ENCODE measurements around the gene AKAP13. TPM values are rescaled to one million over a fixed set of nuclear protein-coding genes. Genes with fewer than 3 reads are reported as not detected.

The AKAP13 gene
- polyA plus RNA-seq, 1 of the 3 experiments (the other 2 are of a cell fraction): 8.4 TPM

DNA sequence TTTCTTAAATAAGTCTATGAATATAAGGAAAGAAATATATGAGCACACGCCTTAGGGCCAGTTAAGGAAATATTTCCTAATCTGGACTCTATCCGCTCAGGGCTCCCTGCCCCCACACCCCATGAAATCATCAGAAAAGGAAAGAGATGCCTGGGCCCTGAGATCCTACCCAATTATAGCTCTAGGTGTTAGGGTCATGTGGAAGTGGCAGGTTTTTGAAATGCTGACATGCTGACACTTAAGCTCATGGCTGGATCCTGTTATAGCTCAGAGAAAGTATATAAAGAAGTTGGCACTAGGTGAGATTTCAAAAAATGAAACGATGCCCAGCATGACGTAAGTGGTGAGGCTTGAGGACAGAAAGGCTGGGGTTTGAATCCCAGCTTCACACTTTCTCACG lies 43.5 kb upstream of the AKAP13 start:
- Histone ChIP-seq H3K27ac (ENCODE audit: low read depth in 2 of 2, low read length in 1 of 2) (no peak overlapping the region), H3K9me2 (no peaks in the 10 kb centered on the region), H3K4me3 (ENCODE audit: low read depth in 2 of 2, low read length in 1 of 2) (no peak overlapping the region), H3K36me3 (replicated peaks in 1 of 2; ENCODE audit: control insufficient read depth in 1 of 2, insufficient read depth in 2 of 2, low read length in 1 of 2) (no peaks in the 10 kb centered on the region), H3K4me1 (ENCODE audit: control insufficient read depth in 1 of 2, insufficient read depth in 2 of 2, low read depth in 1 of 2, low read length in 1 of 2) (peaks cover 0 to 3% of the 10 kb centered on the region in 2 experiments; a peak in 1 of 4 replicates), H3K4me2 (no peak overlapping the region), H2AFZ (ENCODE audit: low read depth) (no peak overlapping the region), H3K79me2 (ENCODE audit: insufficient read depth) (no peaks in the 10 kb centered on the region), H3K9ac (no peak overlapping the region), H4K20me1 (ENCODE audit: insufficient read depth) (no peaks in the 10 kb centered on the region), H3K9me3 (no peaks in the 10 kb centered on the region), H3F3A (replicated peaks; ENCODE audit: insufficient read depth) (peaks cover 11% of the 10 kb centered on the region), H3K27me3 (ENCODE audit: insufficient read depth) (no peaks in the 10 kb centered on the region)
- ChIA-PET CTCF (interaction anchor here (1.2 to 1.7 kb wide), 2 partner anchors 41 to 169 kb away, joined by 4 to 6 read pairs; no protein-coding TSS in a partner anchor), POLR2A (no interaction called here)
- DNase-seq: no peak
- TF ChIP-seq GATA2 (CRISPR knock-in tag; IDR thresholded peaks at IDR 0.05) (no peak), NFIC (IDR thresholded peaks at IDR 0.05; ENCODE audit: borderline replicate concordance) (no peak), FOXM1 (IDR thresholded peaks at IDR 0.05; ENCODE audit: low read depth) (no peak), JUND (IDR thresholded peaks at IDR 0.05) (no peak), SMC3 (IDR thresholded peaks at IDR 0.05; ENCODE audit: low read depth, low read length) (no peak), SIN3A (IDR thresholded peaks at IDR 0.05; ENCODE audit: borderline replicate concordance, low read depth, low read length) (no peak)
- 86% methylated on average over 5 of the region's 5 CpGs for WGBS (ENCODE audit: low lambda C conversion rate)

DNA sequence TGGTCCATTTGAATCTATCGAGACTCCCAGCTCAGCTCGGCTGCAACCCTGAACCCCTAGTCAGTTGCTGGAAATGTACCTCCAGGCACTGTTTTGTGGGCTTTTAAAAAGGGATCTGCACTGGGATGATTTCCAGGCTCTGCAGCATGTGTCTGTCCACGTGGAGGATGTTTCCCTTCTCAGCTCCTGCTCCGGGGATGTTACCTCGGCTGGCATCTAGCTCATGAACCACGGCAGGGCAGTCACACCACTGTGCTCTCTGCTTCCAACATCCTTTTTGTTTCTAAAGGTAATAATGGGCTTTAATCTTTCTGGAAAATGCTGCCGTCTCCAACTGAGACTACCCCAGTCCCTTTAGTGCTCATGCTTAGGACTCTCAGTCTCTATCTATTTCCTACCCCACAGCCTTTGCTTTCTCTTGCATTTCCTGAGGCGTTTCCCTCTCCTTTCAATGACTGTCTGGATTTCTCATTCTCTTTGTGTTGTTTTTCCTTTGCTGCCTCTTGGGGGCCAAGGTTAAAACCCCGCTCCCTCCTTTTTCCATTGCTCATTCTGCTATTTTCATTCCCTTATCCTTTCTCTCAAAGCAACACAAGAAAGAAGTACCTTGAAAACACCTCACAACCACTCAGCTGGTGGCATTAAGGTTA lies 42.9 kb upstream of the AKAP13 start:
- Histone ChIP-seq H3F3A (replicated peaks; ENCODE audit: insufficient read depth) (peaks cover 11% of the 10 kb centered on the region), H3K9me2 (no peaks in the 10 kb centered on the region), H3K4me2 (no peak overlapping the region), H3K27me3 (ENCODE audit: insufficient read depth) (no peaks in the 10 kb centered on the region), H3K4me3 (ENCODE audit: low read depth in 2 of 2, low read length in 1 of 2) (no peak overlapping the region), H3K9me3 (no peaks in the 10 kb centered on the region), H3K4me1 (ENCODE audit: control insufficient read depth in 1 of 2, insufficient read depth in 2 of 2, low read depth in 1 of 2, low read length in 1 of 2) (peaks cover 0 to 3% of the 10 kb centered on the region in 2 experiments; a peak in 1 of 4 replicates), H3K27ac (ENCODE audit: low read depth in 2 of 2, low read length in 1 of 2) (no peak overlapping the region), H4K20me1 (ENCODE audit: insufficient read depth) (no peaks in the 10 kb centered on the region), H3K36me3 (replicated peaks in 1 of 2; ENCODE audit: control insufficient read depth in 1 of 2, insufficient read depth in 2 of 2, low read length in 1 of 2) (no peaks in the 10 kb centered on the region), H3K79me2 (ENCODE audit: insufficient read depth) (no peaks in the 10 kb centered on the region), H3K9ac (no peak overlapping the region), H2AFZ (ENCODE audit: low read depth) (peak overlapping the region; percentile 58; the same call in 1 of the 2 replicates)
- no peak for DNase-seq
- POLR2A ChIA-PET: no interaction called here
- CTCF ChIA-PET: interaction anchor here (1.7 kb wide), 1 partner anchor 168 kb away, joined by 4 read pairs; no protein-coding TSS in a partner anchor
- 80% methylated on average over 9 of the region's 9 CpGs for WGBS (ENCODE audit: low lambda C conversion rate)
- no peak for TF ChIP-seq EP300 (IDR thresholded peaks at IDR 0.05; ENCODE audit: borderline replicate concordance in 1 of 2, low read depth in 1 of 2, low read length in 1 of 2)
- no peak for TF ChIP-seq RXRA (IDR thresholded peaks at IDR 0.05; ENCODE audit: borderline replicate concordance, low read depth)
- no peak for TF ChIP-seq JUND (IDR thresholded peaks at IDR 0.05)
- no peak for TF ChIP-seq CHD2 (IDR thresholded peaks at IDR 0.05; ENCODE audit: low read length, partially characterized antibody)
- no peak for TF ChIP-seq NFIC (IDR thresholded peaks at IDR 0.05; ENCODE audit: borderline replicate concordance)
- no peak for TF ChIP-seq SMC3 (IDR thresholded peaks at IDR 0.05; ENCODE audit: low read depth, low read length)
- TF ChIP-seq, protein P1, sequence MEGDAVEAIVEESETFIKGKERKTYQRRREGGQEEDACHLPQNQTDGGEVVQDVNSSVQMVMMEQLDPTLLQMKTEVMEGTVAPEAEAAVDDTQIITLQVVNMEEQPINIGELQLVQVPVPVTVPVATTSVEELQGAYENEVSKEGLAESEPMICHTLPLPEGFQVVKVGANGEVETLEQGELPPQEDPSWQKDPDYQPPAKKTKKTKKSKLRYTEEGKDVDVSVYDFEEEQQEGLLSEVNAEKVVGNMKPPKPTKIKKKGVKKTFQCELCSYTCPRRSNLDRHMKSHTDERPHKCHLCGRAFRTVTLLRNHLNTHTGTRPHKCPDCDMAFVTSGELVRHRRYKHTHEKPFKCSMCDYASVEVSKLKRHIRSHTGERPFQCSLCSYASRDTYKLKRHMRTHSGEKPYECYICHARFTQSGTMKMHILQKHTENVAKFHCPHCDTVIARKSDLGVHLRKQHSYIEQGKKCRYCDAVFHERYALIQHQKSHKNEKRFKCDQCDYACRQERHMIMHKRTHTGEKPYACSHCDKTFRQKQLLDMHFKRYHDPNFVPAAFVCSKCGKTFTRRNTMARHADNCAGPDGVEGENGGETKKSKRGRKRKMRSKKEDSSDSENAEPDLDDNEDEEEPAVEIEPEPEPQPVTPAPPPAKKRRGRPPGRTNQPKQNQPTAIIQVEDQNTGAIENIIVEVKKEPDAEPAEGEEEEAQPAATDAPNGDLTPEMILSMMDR (IDR thresholded peaks at IDR 0.05): no peak

All from SK-N-SH (cell line).